ENCODE measurements around the gene RBM10. TPM values are rescaled to one million over a fixed set of nuclear protein-coding genes. Genes with fewer than 3 reads are reported as not detected.
A peak's percentile ranks its signal among the peaks of the same experiment; 100 is the strongest.

RBM10 gene
- total RNA-seq, 1 donor from 2014 or later: 27.8 TPM

- TF ChIP-seq CTCF (IDR thresholded peaks at IDR 0.05; ENCODE audit: borderline replicate concordance): no peak
- Histone ChIP-seq H3K4me3 (no peak overlapping the region), H3K9me3 (replicated peaks) (no peaks in the 10 kb centered on the region), H3K36me3 (peaks cover 40% of the 10 kb centered on the region), H3K27ac (replicated peaks) (no peak overlapping the region), H3K4me1 (peaks cover 2% of the 10 kb centered on the region), H3K27me3 (ENCODE audit: low read depth) (no peaks in the 10 kb centered on the region)
- intact Hi-C loops (cut with micrococcal nuclease): no loop called here
- no peak for DNase-seq
These were observed 84.4 kb downstream of the RBM10 start for GRCh38 chrX:47229427-47229826.

- TF ChIP-seq CTCF (IDR thresholded peaks at IDR 0.05; ENCODE audit: borderline replicate concordance): no peak
- no peak overlapping the region for H3K4me3 ChIP-seq
- no peak overlapping the region for H3K27ac ChIP-seq (replicated peaks)
- H3K27me3 ChIP-seq (ENCODE audit: low read depth): no peaks in the 10 kb centered on the region
- DNase-seq: no peak
- peaks cover 9% of the 10 kb centered on the region for H3K4me1 ChIP-seq
- no peaks in the 10 kb centered on the region for H3K9me3 ChIP-seq (replicated peaks)
- peaks cover 32% of the 10 kb centered on the region for H3K36me3 ChIP-seq
- intact Hi-C loops (cut with micrococcal nuclease): no loop called here
These were observed 85.3 kb downstream of the RBM10 start for GRCh38 chrX:47230136-47230868.

GRCh38 chrX:47231167-47231566 is 86.1 kb downstream of the RBM10 start:
- no peak for TF ChIP-seq CTCF (IDR thresholded peaks at IDR 0.05; ENCODE audit: borderline replicate concordance)
- DNase-seq: no peak
- Histone ChIP-seq H3K36me3 (peaks cover 23% of the 10 kb centered on the region), H3K4me1 (peaks cover 14% of the 10 kb centered on the region), H3K27ac (replicated peaks) (no peak overlapping the region), H3K27me3 (ENCODE audit: low read depth) (no peaks in the 10 kb centered on the region), H3K9me3 (replicated peaks) (no peaks in the 10 kb centered on the region), H3K4me3 (no peak overlapping the region)
- intact Hi-C loops (cut with micrococcal nuclease): no loop called here

GRCh38 chrX:47232197-47232802 is 87.3 kb downstream of the RBM10 start:
- H3K36me3 ChIP-seq: peaks cover 14% of the 10 kb centered on the region
- DNase-seq: no peak
- H3K9me3 ChIP-seq (replicated peaks): no peaks in the 10 kb centered on the region
- H3K4me3 ChIP-seq: peak overlapping the region; percentile 74
- no peak for TF ChIP-seq CTCF (IDR thresholded peaks at IDR 0.05; ENCODE audit: borderline replicate concordance)
- peaks cover 19% of the 10 kb centered on the region for H3K4me1 ChIP-seq
- H3K27me3 ChIP-seq (ENCODE audit: low read depth): no peaks in the 10 kb centered on the region
- peak overlapping the region; percentile 94 for H3K27ac ChIP-seq (replicated peaks)
- intact Hi-C loops (cut with micrococcal nuclease): no loop called here

- TF ChIP-seq CTCF (IDR thresholded peaks at IDR 0.05; ENCODE audit: borderline replicate concordance): no peak
- Histone ChIP-seq H3K36me3 (peaks cover 14% of the 10 kb centered on the region), H3K4me1 (peaks cover 20% of the 10 kb centered on the region), H3K9me3 (replicated peaks) (no peaks in the 10 kb centered on the region), H3K27me3 (ENCODE audit: low read depth) (no peaks in the 10 kb centered on the region), H3K27ac (replicated peaks) (peak within 1 kb of the TSS; percentile 94), H3K4me3 (peak within 1 kb of the TSS; percentile 74)
- DNase-seq: no peak
- intact Hi-C loops (cut with micrococcal nuclease): no loop called here
These were observed 87.8 kb downstream of the RBM10 start, which contains the start of gene USP11 for GRCh38 chrX:47232803-47233332. USP11 (plus strand) TSS chrX:47233009; CDS start chrX:47233044, 35 bp downstream.
